Right forelimb (tissue), 1 donor: Measurements from ENCODE around the gene HMGB2.

Experiments used
- DNase-seq: peaks from one replicate; pipeline ENCODE4 v3.0.0-alpha.2; 2018

Gene HMGB2

GRCh38 chr4:173284463-173284862, 49.7 kb downstream of the HMGB2 start:
- DNase-seq, result no peak

GRCh38 chr4:173282626-173283025, 51.5 kb downstream of the HMGB2 start:
- DNase-seq, result no peak

GRCh38 chr4:173282256-173282562, 51.9 kb downstream of the HMGB2 start:
- no peak for DNase-seq

- no peak for DNase-seq
Measured at GRCh38 chr4:173281406-173282255, 52.5 kb downstream of the HMGB2 start.
